ENCODE results near the gene MYO9B. TPM values are rescaled to one million over a fixed set of nuclear protein-coding genes. Genes with fewer than 3 reads are reported as not detected.

Gene MYO9B
- total and polyA plus RNA-seq, 2 of the 13 experiments (the other 11 are each of a cell fraction or from before 2014, with no cell fraction given), result 18.0 to 18.3 TPM

DNA sequence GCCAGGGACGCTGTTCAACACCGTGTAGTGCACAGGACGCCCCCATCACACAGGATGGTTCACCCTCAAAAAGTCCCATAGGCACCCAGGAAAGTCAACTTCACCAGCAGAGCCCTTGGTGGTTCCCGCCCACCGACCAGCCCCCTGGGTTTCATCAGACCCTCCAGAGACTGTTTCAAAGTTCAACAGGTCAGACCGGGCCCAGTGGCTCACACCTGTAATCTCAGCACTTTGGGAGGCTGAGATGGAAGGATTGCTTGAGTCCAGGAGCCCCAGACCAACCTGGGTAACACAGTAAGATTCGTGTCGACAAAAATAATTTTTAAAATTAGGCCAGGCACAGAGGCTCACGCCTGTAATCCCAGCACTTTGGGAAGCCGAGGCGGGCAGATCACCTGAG is 61.0 kb downstream of the MYO9B start (continued):
- TF ChIP-seq, protein P1, sequence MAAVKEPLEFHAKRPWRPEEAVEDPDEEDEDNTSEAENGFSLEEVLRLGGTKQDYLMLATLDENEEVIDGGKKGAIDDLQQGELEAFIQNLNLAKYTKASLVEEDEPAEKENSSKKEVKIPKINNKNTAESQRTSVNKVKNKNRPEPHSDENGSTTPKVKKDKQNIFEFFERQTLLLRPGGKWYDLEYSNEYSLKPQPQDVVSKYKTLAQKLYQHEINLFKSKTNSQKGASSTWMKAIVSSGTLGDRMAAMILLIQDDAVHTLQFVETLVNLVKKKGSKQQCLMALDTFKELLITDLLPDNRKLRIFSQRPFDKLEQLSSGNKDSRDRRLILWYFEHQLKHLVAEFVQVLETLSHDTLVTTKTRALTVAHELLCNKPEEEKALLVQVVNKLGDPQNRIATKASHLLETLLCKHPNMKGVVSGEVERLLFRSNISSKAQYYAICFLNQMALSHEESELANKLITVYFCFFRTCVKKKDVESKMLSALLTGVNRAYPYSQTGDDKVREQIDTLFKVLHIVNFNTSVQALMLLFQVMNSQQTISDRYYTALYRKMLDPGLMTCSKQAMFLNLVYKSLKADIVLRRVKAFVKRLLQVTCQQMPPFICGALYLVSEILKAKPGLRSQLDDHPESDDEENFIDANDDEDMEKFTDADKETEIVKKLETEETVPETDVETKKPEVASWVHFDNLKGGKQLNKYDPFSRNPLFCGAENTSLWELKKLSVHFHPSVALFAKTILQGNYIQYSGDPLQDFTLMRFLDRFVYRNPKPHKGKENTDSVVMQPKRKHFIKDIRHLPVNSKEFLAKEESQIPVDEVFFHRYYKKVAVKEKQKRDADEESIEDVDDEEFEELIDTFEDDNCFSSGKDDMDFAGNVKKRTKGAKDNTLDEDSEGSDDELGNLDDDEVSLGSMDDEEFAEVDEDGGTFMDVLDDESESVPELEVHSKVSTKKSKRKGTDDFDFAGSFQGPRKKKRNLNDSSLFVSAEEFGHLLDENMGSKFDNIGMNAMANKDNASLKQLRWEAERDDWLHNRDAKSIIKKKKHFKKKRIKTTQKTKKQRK (IDR thresholded peaks at IDR 0.05; ENCODE audit: low read length), result no peak
- TF ChIP-seq NR2F1 (CRISPR knock-in tag; IDR thresholded peaks at IDR 0.05), result peak in 1 of 2 experiments; percentile 24; a peak in 1 of 4 replicates
- peak; percentile 71 for TF ChIP-seq CEBPG (CRISPR knock-in tag; IDR thresholded peaks at IDR 0.05)
- TF ChIP-seq, protein P2, sequence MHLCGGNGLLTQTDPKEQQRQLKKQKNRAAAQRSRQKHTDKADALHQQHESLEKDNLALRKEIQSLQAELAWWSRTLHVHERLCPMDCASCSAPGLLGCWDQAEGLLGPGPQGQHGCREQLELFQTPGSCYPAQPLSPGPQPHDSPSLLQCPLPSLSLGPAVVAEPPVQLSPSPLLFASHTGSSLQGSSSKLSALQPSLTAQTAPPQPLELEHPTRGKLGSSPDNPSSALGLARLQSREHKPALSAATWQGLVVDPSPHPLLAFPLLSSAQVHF (CRISPR knock-in tag; IDR thresholded peaks at IDR 0.05), result no peak
- TF ChIP-seq HNF4A (CRISPR knock-in tag; IDR thresholded peaks at IDR 0.05), result peak; percentile 78
- TF ChIP-seq ZNF451 (CRISPR knock-in tag; IDR thresholded peaks at IDR 0.05), result no peak
- TF ChIP-seq, protein P3, sequence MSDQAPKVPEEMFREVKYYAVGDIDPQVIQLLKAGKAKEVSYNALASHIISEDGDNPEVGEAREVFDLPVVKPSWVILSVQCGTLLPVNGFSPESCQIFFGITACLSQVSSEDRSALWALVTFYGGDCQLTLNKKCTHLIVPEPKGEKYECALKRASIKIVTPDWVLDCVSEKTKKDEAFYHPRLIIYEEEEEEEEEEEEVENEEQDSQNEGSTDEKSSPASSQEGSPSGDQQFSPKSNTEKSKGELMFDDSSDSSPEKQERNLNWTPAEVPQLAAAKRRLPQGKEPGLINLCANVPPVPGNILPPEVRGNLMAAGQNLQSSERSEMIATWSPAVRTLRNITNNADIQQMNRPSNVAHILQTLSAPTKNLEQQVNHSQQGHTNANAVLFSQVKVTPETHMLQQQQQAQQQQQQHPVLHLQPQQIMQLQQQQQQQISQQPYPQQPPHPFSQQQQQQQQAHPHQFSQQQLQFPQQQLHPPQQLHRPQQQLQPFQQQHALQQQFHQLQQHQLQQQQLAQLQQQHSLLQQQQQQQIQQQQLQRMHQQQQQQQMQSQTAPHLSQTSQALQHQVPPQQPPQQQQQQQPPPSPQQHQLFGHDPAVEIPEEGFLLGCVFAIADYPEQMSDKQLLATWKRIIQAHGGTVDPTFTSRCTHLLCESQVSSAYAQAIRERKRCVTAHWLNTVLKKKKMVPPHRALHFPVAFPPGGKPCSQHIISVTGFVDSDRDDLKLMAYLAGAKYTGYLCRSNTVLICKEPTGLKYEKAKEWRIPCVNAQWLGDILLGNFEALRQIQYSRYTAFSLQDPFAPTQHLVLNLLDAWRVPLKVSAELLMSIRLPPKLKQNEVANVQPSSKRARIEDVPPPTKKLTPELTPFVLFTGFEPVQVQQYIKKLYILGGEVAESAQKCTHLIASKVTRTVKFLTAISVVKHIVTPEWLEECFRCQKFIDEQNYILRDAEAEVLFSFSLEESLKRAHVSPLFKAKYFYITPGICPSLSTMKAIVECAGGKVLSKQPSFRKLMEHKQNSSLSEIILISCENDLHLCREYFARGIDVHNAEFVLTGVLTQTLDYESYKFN (CRISPR knock-in tag; conservative IDR thresholded peaks at IDR 0.05), result peak; percentile 41; the same call in 1 of the 2 replicates
- no peak for TF ChIP-seq EED (CRISPR knock-in tag; IDR thresholded peaks at IDR 0.05)
- no peak for TF ChIP-seq ISL2 (CRISPR knock-in tag; IDR thresholded peaks at IDR 0.05)
- TF ChIP-seq, protein P4, sequence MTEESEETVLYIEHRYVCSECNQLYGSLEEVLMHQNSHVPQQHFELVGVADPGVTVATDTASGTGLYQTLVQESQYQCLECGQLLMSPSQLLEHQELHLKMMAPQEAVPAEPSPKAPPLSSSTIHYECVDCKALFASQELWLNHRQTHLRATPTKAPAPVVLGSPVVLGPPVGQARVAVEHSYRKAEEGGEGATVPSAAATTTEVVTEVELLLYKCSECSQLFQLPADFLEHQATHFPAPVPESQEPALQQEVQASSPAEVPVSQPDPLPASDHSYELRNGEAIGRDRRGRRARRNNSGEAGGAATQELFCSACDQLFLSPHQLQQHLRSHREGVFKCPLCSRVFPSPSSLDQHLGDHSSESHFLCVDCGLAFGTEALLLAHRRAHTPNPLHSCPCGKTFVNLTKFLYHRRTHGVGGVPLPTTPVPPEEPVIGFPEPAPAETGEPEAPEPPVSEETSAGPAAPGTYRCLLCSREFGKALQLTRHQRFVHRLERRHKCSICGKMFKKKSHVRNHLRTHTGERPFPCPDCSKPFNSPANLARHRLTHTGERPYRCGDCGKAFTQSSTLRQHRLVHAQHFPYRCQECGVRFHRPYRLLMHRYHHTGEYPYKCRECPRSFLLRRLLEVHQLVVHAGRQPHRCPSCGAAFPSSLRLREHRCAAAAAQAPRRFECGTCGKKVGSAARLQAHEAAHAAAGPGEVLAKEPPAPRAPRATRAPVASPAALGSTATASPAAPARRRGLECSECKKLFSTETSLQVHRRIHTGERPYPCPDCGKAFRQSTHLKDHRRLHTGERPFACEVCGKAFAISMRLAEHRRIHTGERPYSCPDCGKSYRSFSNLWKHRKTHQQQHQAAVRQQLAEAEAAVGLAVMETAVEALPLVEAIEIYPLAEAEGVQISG (CRISPR knock-in tag; IDR thresholded peaks at IDR 0.05), result 0 out of 2 replicates have a peak, but pooled peaks have one; percentile 9
- TF ChIP-seq EP300 (IDR thresholded peaks at IDR 0.05; ENCODE audit: low read depth in 2 of 2, low read length in 2 of 2), result no peak
- no peak for TF ChIP-seq EP300 (CRISPR knock-in tag; IDR thresholded peaks at IDR 0.05; ENCODE audit: borderline replicate concordance)
- TF ChIP-seq, protein P5, sequence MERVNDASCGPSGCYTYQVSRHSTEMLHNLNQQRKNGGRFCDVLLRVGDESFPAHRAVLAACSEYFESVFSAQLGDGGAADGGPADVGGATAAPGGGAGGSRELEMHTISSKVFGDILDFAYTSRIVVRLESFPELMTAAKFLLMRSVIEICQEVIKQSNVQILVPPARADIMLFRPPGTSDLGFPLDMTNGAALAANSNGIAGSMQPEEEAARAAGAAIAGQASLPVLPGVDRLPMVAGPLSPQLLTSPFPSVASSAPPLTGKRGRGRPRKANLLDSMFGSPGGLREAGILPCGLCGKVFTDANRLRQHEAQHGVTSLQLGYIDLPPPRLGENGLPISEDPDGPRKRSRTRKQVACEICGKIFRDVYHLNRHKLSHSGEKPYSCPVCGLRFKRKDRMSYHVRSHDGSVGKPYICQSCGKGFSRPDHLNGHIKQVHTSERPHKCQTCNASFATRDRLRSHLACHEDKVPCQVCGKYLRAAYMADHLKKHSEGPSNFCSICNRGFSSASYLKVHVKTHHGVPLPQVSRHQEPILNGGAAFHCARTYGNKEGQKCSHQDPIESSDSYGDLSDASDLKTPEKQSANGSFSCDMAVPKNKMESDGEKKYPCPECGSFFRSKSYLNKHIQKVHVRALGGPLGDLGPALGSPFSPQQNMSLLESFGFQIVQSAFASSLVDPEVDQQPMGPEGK (CRISPR knock-in tag; IDR thresholded peaks at IDR 0.05), result peak; percentile 24; the same call in 1 of the 2 replicates
